Hepatocyte (in vitro differentiated cells): ENCODE data around the gene KLHL17. TPM values are rescaled to one million over a fixed set of nuclear protein-coding genes. Genes with fewer than 3 reads are reported as not detected.

Source experiments
- DNase-seq: peaks from one replicate; pipeline ENCODE4 v3.0.0-alpha.2; 2016; ENCODE audit warnings: low spot score
- H2AFZ ChIP-seq: fragments of 200-600 bp; sonication (generic); 2 replicates; pipeline ENCODE4 v1.6.0; 2016; ENCODE audit warnings: antibody characterized with exemption, mild to moderate bottlenecking
- H3K27ac ChIP-seq: fragments of 200-600 bp; sonication (generic); 2 replicates; pipeline ENCODE4 v1.5.1; 2016; ENCODE audit warnings: mild to moderate bottlenecking
- H3K27me3 ChIP-seq: fragments of 200-600 bp; sonication (generic); 2 replicates; pipeline ENCODE4 v1.6.1; 2016
- H3K36me3 ChIP-seq: fragments of 200-600 bp; sonication (generic); replicated peaks from 2 replicates; pipeline ENCODE4 v1.5.1; 2016; ENCODE audit warnings: low read depth; ENCODE audit not compliant: insufficient read depth
- H3K4me1 ChIP-seq: fragments of 200-600 bp; sonication (generic); 2 replicates; pipeline ENCODE4 v1.5.1; 2016; ENCODE audit warnings: mild to moderate bottlenecking, moderate library complexity; ENCODE audit not compliant: insufficient read depth
- H3K4me2 ChIP-seq: fragments of 200-600 bp; sonication (generic); 2 replicates; pipeline ENCODE4 v1.6.0; 2016
- H3K4me3 ChIP-seq: fragments of 200-600 bp; sonication (generic); 2 replicates; pipeline ENCODE4 v1.5.1; 2016; ENCODE audit warnings: mild to moderate bottlenecking
- H3K79me2 ChIP-seq: fragments of 200-600 bp; sonication (generic); 2 replicates; pipeline ENCODE4 v1.6.0; 2017; ENCODE audit warnings: mild to moderate bottlenecking
- H3K9me2 ChIP-seq: fragments of 200-600 bp; sonication (generic); replicated peaks from 2 replicates; pipeline ENCODE4 v1.6.0; 2017; ENCODE audit warnings: mild to moderate bottlenecking; ENCODE audit not compliant: insufficient read depth
- H3K9me3 ChIP-seq: fragments of 200-600 bp; sonication (generic); 2 replicates; pipeline ENCODE4 v1.5.1; 2016; ENCODE audit warnings: low read depth, mild to moderate bottlenecking
- H4K20me1 ChIP-seq: fragments of 200-600 bp; sonication (generic); 2 replicates; pipeline ENCODE4 v1.6.0; 2016; ENCODE audit warnings: mild to moderate bottlenecking; ENCODE audit not compliant: insufficient read depth, poor library complexity, severe bottlenecking
- EZH2 ChIP-seq: fragments of 200-600 bp; sonication (generic); IDR thresholded peaks from 2 replicates; pipeline ENCODE4 v1.6.1; 2016; ENCODE audit warnings: antibody characterized with exemption, mild to moderate bottlenecking, borderline replicate concordance
- EZH2phosphoT487 ChIP-seq: fragments of 200-600 bp; sonication (generic); IDR thresholded peaks from one replicate; pipeline ENCODE4 v1.6.1; 2018; ENCODE audit warnings: antibody characterized with exemption, mild to moderate bottlenecking, low read depth, moderate library complexity; ENCODE audit not compliant: unreplicated experiment, severe bottlenecking
- WGBS: methylation state at CpG from one replicate; pipeline ENCODE4 v1.1.6; 2016; ENCODE audit warnings: low lambda C conversion rate; ENCODE audit errors: missing lambda C conversion rate; 5-methylcytosine and 5-hydroxymethylcytosine counted together
- polyA plus RNA-seq: library from polyadenylated mRNA; unstranded; fragments of >200 nt; fragmentation: Nextera tagmentation; extraction: Ambion mirVana; gene quantifications from 2 replicates; pipeline ENCODE4 v1.2.1, GENCODE V29; 2016
- total RNA-seq: library from RNA; depleted of rRNA; stranded (reverse); fragments of >200 nt; gene quantifications from 2 replicates; pipeline ENCODE4 v1.2.3, GENCODE V29; 2014
- TF ChIP-seq, protein P1 (sequence below): fragments of 200-600 bp; sonication (generic); IDR thresholded peaks from 2 replicates; pipeline ENCODE4 v1.5.1; 2016; ENCODE audit warnings: antibody characterized with exemption, mild to moderate bottlenecking; ENCODE audit not compliant: poor library complexity

Gene KLHL17
- total and polyA plus RNA-seq, 2 experiments from 2014 or later = 13.8 to 25.0 TPM

DNA sequence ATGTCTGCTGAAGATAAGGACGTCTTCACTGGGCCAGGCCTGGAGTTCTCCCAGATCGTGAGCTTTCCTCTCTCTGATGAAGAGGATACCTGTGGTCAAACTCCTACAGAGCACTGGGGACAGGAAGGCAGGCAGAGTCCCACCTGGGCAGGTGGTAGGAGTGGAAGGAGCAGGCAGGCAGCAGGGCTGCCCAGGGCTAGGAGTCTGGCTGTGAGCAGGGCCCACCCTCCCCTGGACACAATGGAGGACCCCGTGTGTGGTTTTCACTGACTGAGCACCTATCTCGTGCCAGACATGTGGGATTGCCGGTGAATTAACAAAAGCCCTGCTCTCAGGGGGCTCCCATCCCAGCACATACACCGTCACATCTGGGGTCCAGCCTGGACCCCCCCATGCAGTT, 41.5 kb upstream of the KLHL17 start:
- H3K27ac ChIP-seq = no peak overlapping the region
- no peak overlapping the region for H2AFZ ChIP-seq
- H3K4me3 ChIP-seq = no peak overlapping the region
- no peak for DNase-seq
- H3K79me2 ChIP-seq = no peaks in the 10 kb centered on the region
- H3K27me3 ChIP-seq = peaks cover 50% of the 10 kb centered on the region
- TF ChIP-seq EZH2 = no peak
- TF ChIP-seq, protein P1, sequence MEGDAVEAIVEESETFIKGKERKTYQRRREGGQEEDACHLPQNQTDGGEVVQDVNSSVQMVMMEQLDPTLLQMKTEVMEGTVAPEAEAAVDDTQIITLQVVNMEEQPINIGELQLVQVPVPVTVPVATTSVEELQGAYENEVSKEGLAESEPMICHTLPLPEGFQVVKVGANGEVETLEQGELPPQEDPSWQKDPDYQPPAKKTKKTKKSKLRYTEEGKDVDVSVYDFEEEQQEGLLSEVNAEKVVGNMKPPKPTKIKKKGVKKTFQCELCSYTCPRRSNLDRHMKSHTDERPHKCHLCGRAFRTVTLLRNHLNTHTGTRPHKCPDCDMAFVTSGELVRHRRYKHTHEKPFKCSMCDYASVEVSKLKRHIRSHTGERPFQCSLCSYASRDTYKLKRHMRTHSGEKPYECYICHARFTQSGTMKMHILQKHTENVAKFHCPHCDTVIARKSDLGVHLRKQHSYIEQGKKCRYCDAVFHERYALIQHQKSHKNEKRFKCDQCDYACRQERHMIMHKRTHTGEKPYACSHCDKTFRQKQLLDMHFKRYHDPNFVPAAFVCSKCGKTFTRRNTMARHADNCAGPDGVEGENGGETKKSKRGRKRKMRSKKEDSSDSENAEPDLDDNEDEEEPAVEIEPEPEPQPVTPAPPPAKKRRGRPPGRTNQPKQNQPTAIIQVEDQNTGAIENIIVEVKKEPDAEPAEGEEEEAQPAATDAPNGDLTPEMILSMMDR = no peak
- TF ChIP-seq EZH2phosphoT487 = no peak
- no peaks in the 10 kb centered on the region for H3K36me3 ChIP-seq
- H3K9me2 ChIP-seq = no peaks in the 10 kb centered on the region
- 70% methylated on average over 6 of the region's 6 CpGs for WGBS
- H3K4me1 ChIP-seq = peaks cover 36% of the 10 kb centered on the region
- no peaks in the 10 kb centered on the region for H3K9me3 ChIP-seq
- no peak overlapping the region for H3K4me2 ChIP-seq
- no peaks in the 10 kb centered on the region for H4K20me1 ChIP-seq

DNA sequence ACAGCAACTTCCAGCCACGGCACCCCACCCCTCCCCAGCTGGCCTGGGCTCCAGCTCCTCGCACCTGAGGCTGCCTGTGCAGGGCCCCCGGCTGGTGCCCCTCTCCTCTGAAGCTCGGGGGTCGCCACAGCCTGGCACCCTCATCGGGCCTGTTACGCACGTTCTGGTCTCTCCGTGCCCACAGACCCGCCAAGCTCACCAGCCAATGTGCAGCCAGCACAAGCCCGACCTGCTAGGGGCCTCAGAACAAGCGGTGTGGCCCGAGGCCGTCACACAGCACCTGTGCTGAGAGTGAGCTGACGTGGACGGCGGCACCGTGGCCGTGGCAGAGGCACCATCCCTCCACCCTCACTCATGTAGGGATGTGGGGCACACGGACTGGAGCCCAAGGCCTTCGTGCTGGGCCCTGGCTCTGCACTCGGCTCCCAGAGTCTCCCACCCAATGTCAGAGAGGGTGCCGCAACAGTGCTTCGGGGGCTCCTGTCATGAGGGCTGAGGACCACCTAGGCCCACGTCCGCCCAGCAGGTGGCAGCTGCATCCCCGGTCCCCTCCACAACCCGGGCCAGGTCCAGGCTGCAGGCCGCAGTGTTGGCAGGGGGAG, 41.0 kb upstream of the KLHL17 start:
- H3K36me3 ChIP-seq = no peaks in the 10 kb centered on the region
- H2AFZ ChIP-seq = no peak overlapping the region
- H3K9me2 ChIP-seq = no peaks in the 10 kb centered on the region
- H4K20me1 ChIP-seq = no peaks in the 10 kb centered on the region
- TF ChIP-seq, protein P1 = no peak
- TF ChIP-seq EZH2phosphoT487 (no peak), EZH2 (no peak)
- no peak for DNase-seq
- H3K4me2 ChIP-seq = no peak overlapping the region
- no peak overlapping the region for H3K27ac ChIP-seq
- peaks cover 36% of the 10 kb centered on the region for H3K4me1 ChIP-seq
- H3K4me3 ChIP-seq = no peak overlapping the region
- H3K9me3 ChIP-seq = no peaks in the 10 kb centered on the region
- H3K27me3 ChIP-seq = peaks cover 50% of the 10 kb centered on the region
- WGBS = 82% methylated on average over 26 of the region's 29 CpGs
- no peaks in the 10 kb centered on the region for H3K79me2 ChIP-seq

DNA sequence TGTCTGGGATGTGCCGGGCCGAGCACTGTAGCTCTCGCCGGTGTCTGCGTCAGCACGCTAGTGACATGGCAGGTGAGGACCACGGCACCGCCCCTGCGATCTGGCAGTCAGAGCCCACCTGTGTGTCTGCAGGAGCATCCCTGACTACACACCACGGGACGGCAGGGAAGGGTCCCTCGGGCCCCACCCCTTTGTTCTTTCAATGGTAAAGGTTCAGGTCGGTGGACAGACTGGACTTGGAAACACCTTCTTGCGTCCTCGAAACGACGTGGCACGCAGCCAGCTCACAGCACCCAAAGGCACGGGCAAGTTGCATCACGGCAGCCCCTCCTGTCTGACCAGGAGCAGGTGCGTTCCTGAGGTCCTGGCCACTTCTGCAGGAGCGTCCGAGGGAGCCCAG, 40.4 kb upstream of the KLHL17 start:
- H3K9me3 ChIP-seq = no peaks in the 10 kb centered on the region
- H3K27ac ChIP-seq = no peak overlapping the region
- peaks cover 55% of the 10 kb centered on the region for H3K27me3 ChIP-seq
- 80% methylated on average over 23 of the region's 23 CpGs for WGBS
- H2AFZ ChIP-seq = no peak overlapping the region
- H4K20me1 ChIP-seq = no peaks in the 10 kb centered on the region
- no peaks in the 10 kb centered on the region for H3K79me2 ChIP-seq
- H3K36me3 ChIP-seq = no peaks in the 10 kb centered on the region
- TF ChIP-seq EZH2phosphoT487 (no peak), EZH2 (no peak)
- TF ChIP-seq, protein P1 = no peak
- H3K4me3 ChIP-seq = no peak overlapping the region
- DNase-seq = no peak
- H3K4me2 ChIP-seq = no peak overlapping the region
- no peaks in the 10 kb centered on the region for H3K9me2 ChIP-seq
- peaks cover 40% of the 10 kb centered on the region for H3K4me1 ChIP-seq

DNA sequence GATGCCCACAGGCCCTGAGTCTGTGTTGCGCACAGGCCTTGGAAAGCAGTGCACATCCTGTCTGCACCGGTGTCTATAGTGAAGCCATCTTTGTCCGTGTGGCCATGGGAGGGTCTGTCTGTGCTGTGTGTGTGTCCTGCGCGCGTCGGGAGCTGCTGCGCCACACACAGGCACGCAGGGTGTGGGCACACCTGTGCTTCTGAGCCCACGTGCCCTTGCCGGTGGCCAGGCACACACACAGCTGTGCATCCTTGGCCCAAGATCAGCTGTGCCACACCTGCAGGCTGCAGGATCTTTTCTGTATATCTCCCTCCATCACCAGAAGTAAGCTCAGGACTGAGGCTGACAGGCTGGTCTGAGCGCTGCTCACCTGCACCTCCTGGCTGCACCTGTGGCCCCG, 39.9 kb upstream of the KLHL17 start:
- H3K36me3 ChIP-seq = no peaks in the 10 kb centered on the region
- H3K4me2 ChIP-seq = peak overlapping the region; percentile 65
- TF ChIP-seq, protein P1 = no peak
- no peak for TF ChIP-seq EZH2phosphoT487
- TF ChIP-seq EZH2 = no peak
- H3K79me2 ChIP-seq = no peaks in the 10 kb centered on the region
- no peak for DNase-seq
- peaks cover 42% of the 10 kb centered on the region for H3K4me1 ChIP-seq
- H3K9me2 ChIP-seq = no peaks in the 10 kb centered on the region
- H3K9me3 ChIP-seq = no peaks in the 10 kb centered on the region
- H3K4me3 ChIP-seq = no peak overlapping the region
- WGBS = 42% methylated on average over 13 of the region's 13 CpGs
- H3K27me3 ChIP-seq = peaks cover 53% of the 10 kb centered on the region
- H4K20me1 ChIP-seq = no peaks in the 10 kb centered on the region
- H2AFZ ChIP-seq = no peak overlapping the region
- no peak overlapping the region for H3K27ac ChIP-seq
